Measurements from ENCODE around the gene GLOD5. TPM values are rescaled to one million over a fixed set of nuclear protein-coding genes. Genes with fewer than 3 reads are reported as not detected.

Gene GLOD5
- total RNA-seq, 4 donors from 2014 or later = not detected

- Histone ChIP-seq H3K36me3 (no peaks in the 10 kb centered on the region), H3K27me3 (no peaks in the 10 kb centered on the region), H3K27ac (no peak overlapping the region), H3K4me1 (no peaks in the 10 kb centered on the region), H3K4me3 (no peak overlapping the region), H3K9me3 (no peaks in the 10 kb centered on the region)
- TF ChIP-seq POLR2A (IDR thresholded peaks at IDR 0.05) (no peak), CTCF (IDR thresholded peaks at IDR 0.05) (no peak)
- WGBS, 2 donors = 81% methylated on average over 2 of the region's 4 CpGs; no CpG with 5 or more reads in 1 of the 2 donors
- intact Hi-C loops (cut with DNase I) = no loop called here
- DNase-seq = no peak
Observed at GRCh38 chrX:48793935-48794334, 32.4 kb downstream of the GLOD5 start.

GRCh38 chrX:48794340-48794910 lies 32.9 kb downstream of the GLOD5 start:
- intact Hi-C loops (cut with DNase I) = no loop called here
- Histone ChIP-seq H3K27ac (no peak overlapping the region), H3K4me1 (no peaks in the 10 kb centered on the region), H3K9me3 (no peaks in the 10 kb centered on the region), H3K27me3 (no peaks in the 10 kb centered on the region), H3K4me3 (no peak overlapping the region), H3K36me3 (no peaks in the 10 kb centered on the region)
- 83 to 87% methylated on average over 9 to 11 of the region's 12 CpGs for WGBS, 2 donors
- TF ChIP-seq CTCF (IDR thresholded peaks at IDR 0.05) (no peak), POLR2A (IDR thresholded peaks at IDR 0.05) (no peak)
- no peak for DNase-seq

GRCh38 chrX:48794911-48795515 lies 33.5 kb downstream of the GLOD5 start:
- Histone ChIP-seq H3K4me3 (no peak overlapping the region), H3K27ac (no peak overlapping the region), H3K9me3 (no peaks in the 10 kb centered on the region), H3K36me3 (no peaks in the 10 kb centered on the region), H3K27me3 (no peaks in the 10 kb centered on the region), H3K4me1 (no peaks in the 10 kb centered on the region)
- 44 to 51% methylated on average over 4 to 6 of the region's 8 CpGs for WGBS, 2 donors
- no peak for DNase-seq
- intact Hi-C loops (cut with DNase I) = no loop called here
- no peak for TF ChIP-seq POLR2A (IDR thresholded peaks at IDR 0.05)

- WGBS, 2 donors = 72 to 94% methylated on average over 2 of the region's 2 CpGs
- DNase-seq = no peak
- H3K27ac ChIP-seq = no peak overlapping the region
- H3K9me3 ChIP-seq = no peaks in the 10 kb centered on the region
- no peaks in the 10 kb centered on the region for H3K27me3 ChIP-seq
- H3K4me3 ChIP-seq = no peak overlapping the region
- TF ChIP-seq POLR2A (IDR thresholded peaks at IDR 0.05) = no peak
- intact Hi-C loops (cut with DNase I) = no loop called here
- peaks cover 0 to 13% (median 4%) of the 10 kb centered on the region in 3 donors for H3K4me1 ChIP-seq
- H3K36me3 ChIP-seq = no peaks in the 10 kb centered on the region
Observed at GRCh38 chrX:48798318-48798717, 36.8 kb downstream of the GLOD5 start.

GRCh38 chrX:48800574-48801279 lies 39.2 kb downstream of the GLOD5 start:
- no peak for DNase-seq
- peak overlapping the region; percentile 55 to 79 (median 64) for H3K4me3 ChIP-seq

GRCh38 chrX:48801280-48802088 lies 39.9 kb downstream of the GLOD5 start, which contains the start of gene HDAC6:
Gene HDAC6, plus strand, starts transcription at chrX:48802067. Its CDS starts 626 bp downstream, at chrX:48802693.
- H3K4me1 ChIP-seq = peaks cover 0 to 13% (median 4%) of the 10 kb centered on the region in 3 donors
- H3K27me3 ChIP-seq = no peaks in the 10 kb centered on the region
- WGBS, 2 donors = 0 to 50% methylated on average over 11 to 44 of the region's 89 CpGs
- H3K4me3 ChIP-seq = peak within 1 kb of the TSS; percentile 55 to 79 (median 64)
- no peaks in the 10 kb centered on the region for H3K9me3 ChIP-seq
- DNase-seq = peak; percentile 97
- intact Hi-C loops (cut with DNase I) = no loop called here
- H3K36me3 ChIP-seq = peaks cover 0 to 22% (median 0%) of the 10 kb centered on the region in 3 donors
- peak in 2 of 4 donors; percentile 14 to 52 for TF ChIP-seq POLR2A (IDR thresholded peaks at IDR 0.05)
- TF ChIP-seq CTCF (IDR thresholded peaks at IDR 0.05) = peak in 1 of 6 experiments; percentile 14
- peak within 1 kb of the TSS; percentile 92 to 98 (median 96) for H3K27ac ChIP-seq

More at GRCh38 chrX:48800574-48801279, 39.2 kb downstream of the GLOD5 start:
- intact Hi-C loops (cut with DNase I) = no loop called here
- Histone ChIP-seq H3K27me3 (no peaks in the 10 kb centered on the region), H3K4me1 (peaks cover 0 to 13% (median 4%) of the 10 kb centered on the region in 3 donors), H3K36me3 (peaks cover 0 to 17% (median 0%) of the 10 kb centered on the region in 3 donors), H3K9me3 (no peaks in the 10 kb centered on the region), H3K27ac (peak overlapping the region; percentile 85 to 95 (median 93))
- TF ChIP-seq POLR2A (IDR thresholded peaks at IDR 0.05) = no peak
- WGBS, 2 donors = 19 to 58% methylated on average over 12 to 17 of the region's 17 CpGs

All from esophagus squamous epithelium (tissue), 5 donors.